Measurements from ENCODE around the gene DAZ2. TPM values are rescaled to one million over a fixed set of nuclear protein-coding genes. Genes with fewer than 3 reads are reported as not detected.
"Not testable (repeated sequence)": the region's sequence is repeated elsewhere in the genome, so short reads cannot be mapped to it uniquely, and the experiment has no call there.

DAZ2 gene
- total RNA-seq (2014; rRNA removed): not detected in 2 replicates
- Bru-seq, nascent RNA: percentile 1 among the genes with signal in this experiment
- not detected for BruChase-seq, experiment 1, labeled RNA remaining after a 6-hour chase
- BruChase-seq, experiment 2, labeled RNA remaining after a 2-hour chase: percentile 0 among the genes with signal in this experiment
- long read RNA-seq: 0 reads

GRCh38 chrY:23219233-23219632, at the start of gene DAZ2:
TSS of gene DAZ2 (plus strand) at chrY:23219533. CDS start at chrY:23219741, 208 bp downstream.
- CTCF ChIA-PET; intact Hi-C loops (cut with micrococcal nuclease); H3K4me3 ChIP-seq (ENCODE audit: low read length); H3F3A ChIP-seq (ENCODE audit: low read length, unreplicated experiment); H3K27me3 ChIP-seq (ENCODE audit: low read length); H3K4me1 ChIP-seq (ENCODE audit: insufficient read depth, low read length); H4K20me1 ChIP-seq (ENCODE audit: low read length); POLR2A ChIA-PET (ENCODE audit: unreplicated experiment); DNase-seq; H2AFZ ChIP-seq (ENCODE audit: low read length); H3K79me2 ChIP-seq (ENCODE audit: low read length); H3K27ac ChIP-seq (ENCODE audit: low read length); BruUV-seq (replicated peaks); H3K9ac ChIP-seq (ENCODE audit: low read length); H3K36me3 ChIP-seq (ENCODE audit: low read depth, low read length); ATAC-seq; H3K9me3 ChIP-seq (ENCODE audit: low read length); H3K9me2 ChIP-seq (replicated peaks; ENCODE audit: low read length); H3K4me2 ChIP-seq (ENCODE audit: low read length): not testable (repeated sequence)

GRCh38 chrY:23198908-23199307, 20.4 kb upstream of the DAZ2 start, which contains the start of gene DAZ1:
TSS of gene DAZ1 (minus strand) at chrY:23199008. CDS start at chrY:23198800, 208 bp downstream.
- BruUV-seq (replicated peaks); H3K9me2 ChIP-seq (replicated peaks; ENCODE audit: low read length); H3K9ac ChIP-seq (ENCODE audit: low read length); H3F3A ChIP-seq (ENCODE audit: low read length, unreplicated experiment); POLR2A ChIA-PET (ENCODE audit: unreplicated experiment); CTCF ChIA-PET; H2AFZ ChIP-seq (ENCODE audit: low read length); H3K27me3 ChIP-seq (ENCODE audit: low read length); H3K9me3 ChIP-seq (ENCODE audit: low read length); H4K20me1 ChIP-seq (ENCODE audit: low read length); H3K79me2 ChIP-seq (ENCODE audit: low read length); H3K27ac ChIP-seq (ENCODE audit: low read length); intact Hi-C loops (cut with micrococcal nuclease); DNase-seq; H3K36me3 ChIP-seq (ENCODE audit: low read depth, low read length); ATAC-seq; H3K4me3 ChIP-seq (ENCODE audit: low read length); H3K4me1 ChIP-seq (ENCODE audit: insufficient read depth, low read length); H3K4me2 ChIP-seq (ENCODE audit: low read length): not testable (repeated sequence)

GRCh38 chrY:23207455-23207854, 11.9 kb upstream of the DAZ2 start:
- H3K27me3 ChIP-seq (ENCODE audit: low read length); H3K9ac ChIP-seq (ENCODE audit: low read length); DNase-seq; H3K27ac ChIP-seq (ENCODE audit: low read length); ATAC-seq; H3F3A ChIP-seq (ENCODE audit: low read length, unreplicated experiment); CTCF ChIA-PET; POLR2A ChIA-PET (ENCODE audit: unreplicated experiment); intact Hi-C loops (cut with micrococcal nuclease); BruUV-seq (replicated peaks); H3K79me2 ChIP-seq (ENCODE audit: low read length); H3K36me3 ChIP-seq (ENCODE audit: low read depth, low read length); H3K9me2 ChIP-seq (replicated peaks; ENCODE audit: low read length); H2AFZ ChIP-seq (ENCODE audit: low read length); H4K20me1 ChIP-seq (ENCODE audit: low read length); H3K4me2 ChIP-seq (ENCODE audit: low read length); H3K9me3 ChIP-seq (ENCODE audit: low read length); H3K4me1 ChIP-seq (ENCODE audit: insufficient read depth, low read length); H3K4me3 ChIP-seq (ENCODE audit: low read length): not testable (repeated sequence)

- DNase-seq; H3K9ac ChIP-seq (ENCODE audit: low read length); H4K20me1 ChIP-seq (ENCODE audit: low read length); H3K4me2 ChIP-seq (ENCODE audit: low read length); H3K4me3 ChIP-seq (ENCODE audit: low read length); POLR2A ChIA-PET (ENCODE audit: unreplicated experiment); H3K36me3 ChIP-seq (ENCODE audit: low read depth, low read length); ATAC-seq; H3F3A ChIP-seq (ENCODE audit: low read length, unreplicated experiment); H3K79me2 ChIP-seq (ENCODE audit: low read length); H3K9me3 ChIP-seq (ENCODE audit: low read length); H3K9me2 ChIP-seq (replicated peaks; ENCODE audit: low read length); H3K27ac ChIP-seq (ENCODE audit: low read length); H3K27me3 ChIP-seq (ENCODE audit: low read length); H2AFZ ChIP-seq (ENCODE audit: low read length); H3K4me1 ChIP-seq (ENCODE audit: insufficient read depth, low read length); intact Hi-C loops (cut with micrococcal nuclease); CTCF ChIA-PET; BruUV-seq (replicated peaks): not testable (repeated sequence)
Measured at GRCh38 chrY:23209802-23210495, 9.4 kb upstream of the DAZ2 start.

GRCh38 chrY:23210681-23211080, 8.7 kb upstream of the DAZ2 start:
- H3K4me2 ChIP-seq (ENCODE audit: low read length); H3K9me2 ChIP-seq (replicated peaks; ENCODE audit: low read length); H3K36me3 ChIP-seq (ENCODE audit: low read depth, low read length); H3K27me3 ChIP-seq (ENCODE audit: low read length); H2AFZ ChIP-seq (ENCODE audit: low read length); CTCF ChIA-PET; DNase-seq; H3K9ac ChIP-seq (ENCODE audit: low read length); H3K27ac ChIP-seq (ENCODE audit: low read length); intact Hi-C loops (cut with micrococcal nuclease); BruUV-seq (replicated peaks); H3K4me1 ChIP-seq (ENCODE audit: insufficient read depth, low read length); H3K4me3 ChIP-seq (ENCODE audit: low read length); POLR2A ChIA-PET (ENCODE audit: unreplicated experiment); H4K20me1 ChIP-seq (ENCODE audit: low read length); H3F3A ChIP-seq (ENCODE audit: low read length, unreplicated experiment); H3K9me3 ChIP-seq (ENCODE audit: low read length); ATAC-seq; H3K79me2 ChIP-seq (ENCODE audit: low read length): not testable (repeated sequence)

Other genes starting within 250 kb of the DAZ2 start
- not detected in 2 replicates for gene BPY2, start 235.3 kb upstream of the DAZ2 start, total RNA-seq (2014; rRNA removed)
- not detected in 2 replicates for gene DAZ1, start 20.5 kb upstream of the DAZ2 start, total RNA-seq (2014; rRNA removed)